Spleen (tissue), 11 donors: ENCODE measurements around the gene C10orf53. TPM values are rescaled to one million over a fixed set of nuclear protein-coding genes. Genes with fewer than 3 reads are reported as not detected.

Experiments used
- DNase-seq: peaks from one replicate; pipeline ENCODE4 v3.0.0-alpha.2; 2020
- H3K27ac ChIP-seq, 8 donors: fragments of 200-600 bp; sonication (generic) in 7 of 8; 1 replicate in 4 of 8; 2 replicates in 4 of 8; pipeline versions ENCODE4 v1.5.0 to v1.8.0; 2016 to 2021; ENCODE audit warnings: inconsistent platforms in 4 of 8, mild to moderate bottlenecking in 4 of 8, moderate library complexity in 1 of 8
- H3K27me3 ChIP-seq, 7 donors: fragments of 200-600 bp; sonication (generic) in 6 of 7; replicated peaks in 1 of 7; 1 replicate in 4 of 7; 2 replicates in 3 of 7; pipeline versions ENCODE4 v1.5.0 to v1.8.0; 2016 to 2021; ENCODE audit warnings: inconsistent platforms in 3 of 7, mild to moderate bottlenecking in 1 of 7
- H3K36me3 ChIP-seq, 6 donors: fragments of 200-600 bp; sonication (generic) in 5 of 6; 1 replicate in 4 of 6; 2 replicates in 2 of 6; pipeline versions ENCODE4 v1.5.0 to v1.8.0; 2016 to 2021; ENCODE audit warnings: inconsistent platforms in 2 of 6
- H3K4me1 ChIP-seq, 6 donors: fragments of 200-600 bp; sonication (generic) in 5 of 6; 1 replicate in 3 of 6; 2 replicates in 3 of 6; pipeline versions ENCODE4 v1.5.0 to v1.8.0; 2016 to 2021; ENCODE audit warnings: inconsistent platforms in 3 of 6
- H3K4me3 ChIP-seq, 8 donors: fragments of 200-600 bp; sonication (generic) in 7 of 8; 1 replicate in 4 of 8; 2 replicates in 4 of 8; pipeline versions ENCODE4 v1.5.0 to v1.8.0; 2016 to 2021; ENCODE audit warnings: inconsistent platforms in 4 of 8, mild to moderate bottlenecking in 4 of 8, moderate library complexity in 2 of 8
- H3K9me3 ChIP-seq, 8 donors: fragments of 200-600 bp; sonication (generic) in 7 of 8; 1 replicate in 4 of 8; 2 replicates in 4 of 8; pipeline versions ENCODE4 v1.5.0 to v1.8.0; 2016 to 2021; ENCODE audit warnings: inconsistent platforms in 4 of 8
- POLR2A ChIP-seq, 3 donors: fragments of 450-650 bp; IDR thresholded peaks; one replicate each; pipeline ENCODE4 v1.5.1; 2017; ENCODE audit warnings: antibody characterized with exemption in 3 of 3, mild to moderate bottlenecking in 1 of 3
- POLR2AphosphoS5 ChIP-seq, 3 donors: sonication (generic); formaldehyde crosslinking; IDR thresholded peaks; one replicate each; pipeline ENCODE4 v1.5.1; 2017; ENCODE audit warnings: antibody characterized with exemption in 3 of 3
- WGBS, 5 donors: extraction: QIAGEN DNeasy Blood & Tissue Kit in 3 of 5; methylation state at CpG; one replicate each; pipeline versions ENCODE4 v1.1.5 to v1.1.7; 2013 to 2018; 5-methylcytosine and 5-hydroxymethylcytosine counted together
- intact Hi-C: fragments of 100-400 bp; cut with DNase I; formaldehyde crosslinking; loops from one replicate; pipeline ENCODE4 v1.15.0; 2023; ENCODE audit warnings: low total_unique reads
- polyA plus RNA-seq, 3 donors: library from polyadenylated mRNA; stranded (reverse); fragments of 200-250 nt; gene quantifications; one replicate each; pipeline ENCODE4 v1.2.1, GENCODE V29; 2013
- total RNA-seq, 7 donors: library from RNA; depleted of rRNA in 3 of 7; stranded (reverse); fragments of >200 nt in 3 of 7; fragmentation: NEBNext Ultra II Directional in 4 of 7; extraction: Animal tissue kit (Norgen Biotek cat#: 25700) in 4 of 7; gene quantifications; one replicate each; pipeline versions ENCODE4 v1.1.0 to v1.2.1, GENCODE V29; 2016 to 2021
- TF ChIP-seq, protein P1 (sequence below), 11 experiments: fragments of 200-600 bp in 7 of 11; fragments of 450-650 bp in 4 of 11; sonication (generic) in 4 of 11; IDR thresholded peaks in 8 of 11; conservative IDR thresholded peaks in 3 of 11; 1 replicate in 7 of 11; 2 replicates in 4 of 11; pipeline versions ENCODE4 v1.4.0 to v1.8.0; 2016 to 2021; ENCODE audit warnings: antibody characterized with exemption in 11 of 11, inconsistent platforms in 4 of 11, mild to moderate bottlenecking in 1 of 11
- donor health status: healthy with polysubstance abuse.
- donor health status: DM: no; HTN: no; CAD: no; lungs with moderate emphysema.
- donor health status: DM: no; HTN: no; CAD: no.
- donor health status: Bipolar disorder and iron deficiency.
- donor health status: healthy.
- donor health status: DM: no; HTN: no; CAD: no.
- donor health status: DM: yes; HTN: yes; CAD: no.

Gene C10orf53
- total and polyA plus RNA-seq, 10 donors, result not detected

DNA sequence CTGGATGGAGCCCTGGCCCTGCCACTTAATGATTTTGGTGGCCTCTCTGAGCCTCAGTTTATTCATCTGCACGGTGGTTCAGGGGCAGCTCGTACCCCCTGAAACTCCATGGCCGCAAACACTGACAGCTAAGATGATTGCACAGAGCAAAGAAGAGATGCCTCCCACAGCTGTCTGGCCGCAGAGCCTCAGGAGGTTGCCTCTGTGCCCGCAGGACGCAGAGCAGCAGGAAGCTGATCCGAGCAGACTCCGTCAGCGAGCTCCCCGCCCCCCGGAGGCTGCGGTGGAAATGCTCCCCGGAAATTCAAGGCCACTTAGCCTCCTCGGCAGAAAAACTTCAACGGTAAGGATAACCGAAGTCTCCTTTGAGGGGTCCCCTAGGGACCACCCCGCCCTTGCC lies 30.2 kb upstream of the C10orf53 start:
- WGBS, 5 donors, result 9 to 14% (median 10%) methylated on average over 15 to 17 of the region's 17 CpGs
- no peak for TF ChIP-seq POLR2AphosphoS5 (IDR thresholded peaks at IDR 0.05)
- TF ChIP-seq POLR2A (IDR thresholded peaks at IDR 0.05), result no peak
- TF ChIP-seq, protein P1, sequence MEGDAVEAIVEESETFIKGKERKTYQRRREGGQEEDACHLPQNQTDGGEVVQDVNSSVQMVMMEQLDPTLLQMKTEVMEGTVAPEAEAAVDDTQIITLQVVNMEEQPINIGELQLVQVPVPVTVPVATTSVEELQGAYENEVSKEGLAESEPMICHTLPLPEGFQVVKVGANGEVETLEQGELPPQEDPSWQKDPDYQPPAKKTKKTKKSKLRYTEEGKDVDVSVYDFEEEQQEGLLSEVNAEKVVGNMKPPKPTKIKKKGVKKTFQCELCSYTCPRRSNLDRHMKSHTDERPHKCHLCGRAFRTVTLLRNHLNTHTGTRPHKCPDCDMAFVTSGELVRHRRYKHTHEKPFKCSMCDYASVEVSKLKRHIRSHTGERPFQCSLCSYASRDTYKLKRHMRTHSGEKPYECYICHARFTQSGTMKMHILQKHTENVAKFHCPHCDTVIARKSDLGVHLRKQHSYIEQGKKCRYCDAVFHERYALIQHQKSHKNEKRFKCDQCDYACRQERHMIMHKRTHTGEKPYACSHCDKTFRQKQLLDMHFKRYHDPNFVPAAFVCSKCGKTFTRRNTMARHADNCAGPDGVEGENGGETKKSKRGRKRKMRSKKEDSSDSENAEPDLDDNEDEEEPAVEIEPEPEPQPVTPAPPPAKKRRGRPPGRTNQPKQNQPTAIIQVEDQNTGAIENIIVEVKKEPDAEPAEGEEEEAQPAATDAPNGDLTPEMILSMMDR (IDR thresholded peaks at IDR 0.05 in 8 of 11, conservative IDR thresholded peaks at IDR 0.05 in 3 of 11), result no peak
- Histone ChIP-seq H3K27ac (no peak overlapping the region), H3K36me3 (no peaks in the 10 kb centered on the region), H3K4me1 (peaks cover 0 to 8% (median 3%) of the 10 kb centered on the region in 6 donors), H3K27me3 (peaks cover 0 to 56% (median 0%) of the 10 kb centered on the region in 7 donors), H3K9me3 (no peaks in the 10 kb centered on the region), H3K4me3 (no peak overlapping the region)
- intact Hi-C loops, result no loop called here
- no peak for DNase-seq

GRCh38 chr10:49649936-49650723 lies 29.3 kb upstream of the C10orf53 start:
- no peak for DNase-seq
- no peak overlapping the region for H3K27ac ChIP-seq
- peaks cover 0 to 61% (median 0%) of the 10 kb centered on the region in 7 donors for H3K27me3 ChIP-seq
- no peak overlapping the region for H3K4me3 ChIP-seq
- intact Hi-C loops, result no loop called here
- WGBS, 5 donors, result 53 to 61% (median 56%) methylated on average over 8 of the region's 8 CpGs
- peaks cover 0 to 8% (median 3%) of the 10 kb centered on the region in 6 donors for H3K4me1 ChIP-seq
- no peak for TF ChIP-seq POLR2A (IDR thresholded peaks at IDR 0.05)
- TF ChIP-seq, protein P1 (IDR thresholded peaks at IDR 0.05 in 8 of 11, conservative IDR thresholded peaks at IDR 0.05 in 3 of 11), result no peak
- TF ChIP-seq POLR2AphosphoS5 (IDR thresholded peaks at IDR 0.05), result no peak
- H3K36me3 ChIP-seq, result no peaks in the 10 kb centered on the region
- no peaks in the 10 kb centered on the region for H3K9me3 ChIP-seq

DNA sequence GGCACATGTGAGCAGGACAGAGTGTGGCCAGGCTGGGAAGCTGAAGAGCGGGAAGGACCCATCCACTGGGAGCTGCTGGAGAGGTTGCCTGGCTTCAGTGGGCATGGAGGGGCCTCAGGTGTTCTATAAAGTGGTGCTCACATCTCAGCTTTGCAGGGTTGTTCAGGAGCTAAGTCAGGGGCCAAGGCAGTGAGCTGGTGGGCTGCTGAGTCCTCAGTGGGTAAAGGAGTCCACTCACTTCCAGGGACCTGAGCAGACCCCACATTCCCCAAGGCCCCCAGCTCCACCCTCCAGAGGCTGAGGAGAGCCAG lies 28.8 kb upstream of the C10orf53 start:
- TF ChIP-seq POLR2A (IDR thresholded peaks at IDR 0.05), result no peak
- TF ChIP-seq, protein P1 (IDR thresholded peaks at IDR 0.05 in 8 of 11, conservative IDR thresholded peaks at IDR 0.05 in 3 of 11), result no peak
- TF ChIP-seq POLR2AphosphoS5 (IDR thresholded peaks at IDR 0.05), result no peak
- 91 to 100% (median 100%) methylated on average over 1 of the region's 1 CpG for WGBS, 5 donors
- peaks cover 0 to 8% (median 3%) of the 10 kb centered on the region in 6 donors for H3K4me1 ChIP-seq
- H3K36me3 ChIP-seq, result no peaks in the 10 kb centered on the region
- no peak overlapping the region for H3K27ac ChIP-seq
- no peak for DNase-seq
- intact Hi-C loops, result no loop called here
- no peak overlapping the region for H3K4me3 ChIP-seq
- H3K27me3 ChIP-seq, result peaks cover 0 to 62% (median 0%) of the 10 kb centered on the region in 7 donors
- H3K9me3 ChIP-seq, result no peaks in the 10 kb centered on the region

DNA sequence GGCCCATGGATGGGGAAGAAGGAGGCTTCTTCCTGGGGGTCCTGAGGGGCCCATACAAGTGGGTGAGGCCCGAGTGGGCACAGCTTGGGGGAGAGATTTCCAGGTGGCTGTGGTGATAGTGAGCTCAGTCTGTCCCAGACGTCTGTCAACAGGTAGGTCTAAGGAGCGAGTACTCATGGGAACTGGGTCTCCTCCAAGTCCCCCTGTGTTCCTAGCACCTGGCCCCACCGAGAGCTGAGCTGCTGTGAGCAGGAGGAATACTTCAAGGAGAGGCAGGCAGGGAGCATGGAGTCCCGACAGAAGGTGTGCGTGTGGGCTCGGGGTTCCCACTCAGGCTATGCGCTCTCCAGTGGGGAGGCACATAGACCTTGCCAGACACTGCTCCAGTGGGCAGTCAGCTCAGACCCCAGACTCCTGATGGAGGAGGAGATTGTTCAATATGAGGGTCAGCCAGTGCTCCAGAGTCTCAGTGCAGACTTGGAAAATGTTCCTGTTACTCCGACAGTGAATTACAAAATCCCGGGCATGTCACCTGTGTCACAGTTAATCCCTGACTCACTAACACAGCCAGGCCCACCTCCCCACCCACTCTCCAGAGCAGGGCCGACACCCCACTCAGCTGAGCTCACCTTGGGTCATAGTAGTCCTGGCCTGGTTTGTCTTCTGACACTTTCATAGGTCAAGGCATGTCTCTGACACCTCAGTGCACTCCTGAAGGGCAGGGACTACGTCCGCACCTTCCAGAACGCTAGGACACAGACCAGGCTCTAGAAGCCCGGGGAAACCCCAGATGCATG lies 28.2 kb upstream of the C10orf53 start:
- TF ChIP-seq POLR2A (IDR thresholded peaks at IDR 0.05) (no peak), POLR2AphosphoS5 (IDR thresholded peaks at IDR 0.05) (no peak)
- TF ChIP-seq, protein P1 (IDR thresholded peaks at IDR 0.05 in 8 of 11, conservative IDR thresholded peaks at IDR 0.05 in 3 of 11), result no peak
- H3K27ac ChIP-seq, result no peak overlapping the region
- H3K27me3 ChIP-seq, result peaks cover 0 to 63% (median 0%) of the 10 kb centered on the region in 7 donors
- no peaks in the 10 kb centered on the region for H3K9me3 ChIP-seq
- H3K4me3 ChIP-seq, result no peak overlapping the region
- intact Hi-C loops, result no loop called here
- H3K36me3 ChIP-seq, result no peaks in the 10 kb centered on the region
- no peak for DNase-seq
- WGBS, 5 donors, result 77 to 87% (median 84%) methylated on average over 11 to 15 of the region's 15 CpGs
- H3K4me1 ChIP-seq, result peaks cover 0 to 8% (median 3%) of the 10 kb centered on the region in 6 donors
